Skeletal muscle cell (primary cell): ENCODE data around the gene FZR1.

Experiments
- DNase-seq: peaks from one replicate; pipeline ENCODE4 v3.0.0-alpha.2; 2010; ENCODE audit warnings: low read depth
- H3K4me3 ChIP-seq: 2 replicates; pipeline ENCODE4 v1.5.1; 2011; ENCODE audit warnings: low read depth, mild to moderate bottlenecking, control low read depth, low read length, moderate library complexity

The FZR1 gene

DNA sequence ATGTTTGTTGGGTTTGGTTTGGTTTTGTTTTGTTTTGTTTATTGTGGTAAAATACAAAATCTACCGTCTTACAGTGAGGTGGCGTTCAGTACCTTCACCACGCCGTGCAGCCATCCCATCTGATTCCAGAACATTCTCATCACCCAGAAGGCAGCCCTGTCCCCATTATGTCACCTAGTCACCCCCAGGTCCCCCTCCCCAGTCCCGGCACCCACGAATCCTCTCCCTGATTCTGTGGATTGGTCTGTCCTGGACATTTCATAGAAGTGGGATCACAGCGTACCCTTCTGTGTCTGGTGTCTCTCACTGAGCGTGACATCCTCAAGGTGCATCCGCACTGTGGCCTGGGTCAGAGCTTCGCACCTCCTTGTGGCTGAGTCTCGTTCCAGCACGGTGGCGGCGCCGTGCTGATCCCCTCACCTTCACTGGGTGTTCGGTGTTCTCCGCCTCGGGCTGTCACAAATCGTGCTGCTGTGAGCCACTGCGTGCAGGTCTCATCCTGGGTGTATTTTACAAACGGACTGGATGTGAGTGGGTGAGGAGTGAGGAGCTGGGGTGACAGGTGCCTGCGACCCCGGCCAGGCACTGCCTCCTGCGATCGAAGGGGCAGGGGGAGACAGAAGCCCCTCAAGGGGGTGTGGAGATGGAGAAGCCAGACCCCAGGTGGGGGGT, 32.3 kb downstream of the FZR1 start:
- no peak for DNase-seq
- H3K4me3 ChIP-seq = no peak overlapping the region

DNA sequence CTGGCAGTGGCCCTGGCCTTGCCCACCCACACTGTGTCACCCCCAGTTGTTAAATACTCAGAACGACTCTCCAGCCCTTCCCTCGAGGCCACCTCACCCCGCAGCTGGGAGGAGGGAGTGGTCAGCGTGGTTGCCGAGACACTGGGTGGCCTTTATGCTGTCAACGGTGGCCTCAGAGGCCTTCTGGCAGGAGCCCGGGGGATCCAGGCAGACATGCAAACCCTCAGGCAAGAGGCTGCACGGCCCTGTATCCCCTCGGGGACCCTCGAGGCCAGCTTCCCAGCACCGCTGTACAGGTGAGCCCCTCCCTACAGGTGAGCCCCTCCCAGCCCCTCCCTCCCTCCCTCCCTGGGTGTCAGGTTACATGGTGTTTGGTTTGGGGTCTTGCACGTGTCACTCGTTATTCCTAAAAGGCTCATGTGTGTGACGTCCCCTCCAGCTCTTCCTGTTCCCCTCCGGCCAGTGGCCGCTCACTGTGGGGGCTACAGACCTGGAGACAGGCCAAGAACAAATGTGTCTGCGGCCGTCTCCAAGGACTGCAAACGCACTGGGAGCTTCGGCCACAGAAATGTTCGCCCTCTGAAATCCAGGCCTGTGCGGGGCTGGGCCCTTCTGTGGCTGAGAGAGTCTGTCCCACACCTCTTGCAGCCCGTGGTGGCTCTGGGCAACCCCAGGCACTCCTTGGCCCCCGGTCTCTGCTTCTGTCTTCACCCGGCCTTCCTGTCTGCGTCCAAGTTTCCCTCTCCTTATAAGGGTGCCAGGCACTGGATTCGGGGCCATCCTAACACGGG, 33.0 kb downstream of the FZR1 start, which contains the start of gene TEKTIP1:
Gene TEKTIP1, plus strand, starts transcription at position 210 of the 791 bp plus-strand sequence. Its CDS starts 4 bp downstream, at position 214.
- no peak for DNase-seq
- H3K4me3 ChIP-seq = no peak within 1 kb of the TSS

DNA sequence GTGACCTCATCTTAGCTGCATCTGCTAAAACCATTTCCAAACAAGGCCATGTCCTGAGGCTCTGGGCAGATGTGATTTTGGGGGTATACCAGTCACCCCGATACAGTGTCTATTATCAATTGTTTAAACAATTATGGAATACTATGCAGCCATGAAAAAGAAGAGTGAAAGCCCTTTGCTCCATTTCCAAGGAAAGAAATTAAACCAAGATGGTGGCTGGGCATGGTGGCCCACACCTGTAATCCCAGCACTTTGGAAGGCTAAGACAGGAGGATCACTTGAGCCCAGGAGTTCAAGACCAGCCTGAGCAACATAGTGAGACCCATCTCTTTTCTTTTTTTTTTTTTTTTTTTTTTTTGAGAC, 33.6 kb downstream of the FZR1 start:
- no peak overlapping the region for H3K4me3 ChIP-seq
- DNase-seq = no peak

DNA sequence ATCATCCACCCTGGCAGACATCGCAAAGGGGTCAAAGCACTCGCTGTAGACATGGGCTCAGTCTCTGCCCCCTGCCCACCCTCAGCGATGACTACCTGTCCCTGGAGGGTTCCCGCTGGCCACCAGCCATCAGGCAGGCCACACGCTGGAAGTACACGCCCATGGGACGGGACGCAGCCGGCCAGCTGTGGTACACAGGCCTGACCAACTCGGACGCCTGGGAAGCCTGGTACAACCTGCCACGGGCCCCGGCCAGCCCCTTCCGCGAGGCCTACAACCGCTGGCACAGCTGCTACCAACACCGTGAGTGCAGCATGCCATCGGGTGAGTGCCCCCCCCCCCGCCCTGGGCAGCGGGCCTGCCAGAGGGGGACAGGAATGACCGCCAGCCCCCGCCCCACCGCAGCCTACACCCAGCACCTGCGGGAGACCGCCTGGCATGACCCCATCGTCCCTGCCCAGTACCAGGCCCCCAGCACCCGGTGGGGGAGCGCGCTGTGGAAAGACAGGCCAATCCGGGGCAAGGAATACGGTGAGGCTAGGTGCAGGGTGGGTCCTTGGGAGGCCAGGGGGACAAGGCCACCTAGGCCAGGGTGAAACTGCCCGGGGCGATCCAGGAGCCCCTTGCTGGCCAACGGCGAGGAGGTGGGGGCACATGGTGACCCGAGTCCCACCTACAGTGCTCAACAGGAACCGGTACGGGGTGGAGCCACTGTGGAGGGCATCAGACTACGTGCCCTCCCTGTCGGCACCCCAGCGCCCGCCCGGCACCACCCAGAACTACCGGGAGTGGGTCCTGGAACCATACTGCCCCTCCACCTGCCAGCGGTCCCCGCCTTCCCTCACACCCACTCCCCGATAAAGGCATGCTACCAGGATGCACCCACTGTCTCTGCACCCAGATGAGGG, 37.3 kb downstream of the FZR1 start:
- no peak for DNase-seq
- H3K4me3 ChIP-seq = no peak overlapping the region

DNA sequence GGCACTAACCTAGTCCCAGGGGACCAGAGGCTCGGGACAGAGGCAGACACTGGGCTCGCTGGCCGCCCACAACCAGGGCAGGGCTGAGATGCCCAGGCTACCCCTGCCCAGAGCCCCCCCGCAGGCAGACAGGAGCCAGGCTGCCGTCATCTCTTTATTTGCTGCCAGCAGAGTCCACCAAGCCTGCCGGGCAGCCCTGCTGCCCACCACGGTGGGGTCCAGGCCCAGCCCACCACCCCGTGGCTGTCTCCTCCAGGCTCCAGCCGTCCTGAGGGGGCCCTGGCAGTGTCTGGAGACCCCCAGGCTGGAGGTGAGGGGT, 37.9 kb downstream of the FZR1 start:
- no peak overlapping the region for H3K4me3 ChIP-seq
- DNase-seq = no peak

DNA sequence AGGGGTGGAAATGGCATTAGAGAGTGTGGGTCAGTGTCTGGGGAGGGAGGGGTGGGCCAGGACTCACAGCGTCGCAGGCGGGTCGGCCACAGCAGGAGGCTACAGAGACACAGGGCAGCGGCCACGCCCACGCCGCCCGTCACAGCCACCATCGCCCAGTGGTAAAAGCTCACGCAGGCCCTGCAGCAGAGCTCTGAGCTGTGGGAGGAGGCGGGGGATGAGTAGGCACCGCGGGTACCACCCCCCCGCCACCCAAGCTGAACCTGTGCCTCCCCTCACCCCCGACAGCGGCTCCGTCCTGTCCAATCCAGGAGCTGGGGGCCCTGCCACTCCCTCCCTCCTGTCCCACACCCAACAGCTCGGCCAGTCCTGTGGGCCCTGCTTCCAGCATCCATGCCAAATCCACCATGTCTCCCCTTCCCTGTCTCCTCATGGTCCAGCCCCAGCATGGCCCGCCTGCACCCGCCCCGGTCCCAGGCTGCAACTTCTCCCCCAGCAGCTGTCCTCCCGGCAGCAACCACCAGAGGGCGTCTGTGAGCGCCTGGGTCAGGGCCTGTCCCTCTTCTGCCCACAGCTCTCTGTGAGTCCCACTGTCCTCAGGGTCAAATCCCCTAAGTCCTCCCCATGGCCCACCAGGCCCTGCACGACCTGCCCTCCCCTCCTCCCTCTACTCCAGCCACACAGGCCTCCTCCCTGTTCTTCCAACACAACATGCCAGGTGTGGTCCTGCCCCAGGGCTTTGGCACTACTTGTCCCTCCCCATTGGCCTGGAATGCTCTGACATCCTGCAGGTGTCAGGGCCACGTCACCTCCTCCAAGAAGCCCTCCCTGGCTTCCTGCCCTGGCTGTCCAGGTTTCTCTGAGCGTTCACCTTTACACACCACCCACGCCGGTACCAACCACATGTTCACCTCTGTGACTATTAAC, 38.9 kb downstream of the FZR1 start:
- DNase-seq = no peak
- H3K4me3 ChIP-seq = no peak overlapping the region

DNA sequence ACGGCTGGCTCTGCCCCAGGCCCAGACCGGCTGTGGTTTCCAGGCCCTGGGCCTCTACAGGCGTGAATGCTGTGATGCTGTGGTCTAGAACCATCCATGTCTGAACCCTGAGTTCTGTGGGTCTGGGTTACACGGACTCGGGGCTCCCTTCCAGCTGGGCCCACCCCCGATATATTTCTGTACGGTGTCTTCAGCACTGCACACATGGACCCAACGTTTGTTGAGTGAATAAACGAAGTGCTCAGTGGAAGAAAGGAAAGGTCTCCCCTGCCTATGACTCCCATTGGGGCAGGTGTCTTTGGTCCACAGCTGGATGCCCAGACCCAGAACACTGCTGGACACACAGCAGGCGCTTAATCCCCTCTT, 39.5 kb downstream of the FZR1 start:
- H3K4me3 ChIP-seq = no peak overlapping the region
- DNase-seq = no peak

DNA sequence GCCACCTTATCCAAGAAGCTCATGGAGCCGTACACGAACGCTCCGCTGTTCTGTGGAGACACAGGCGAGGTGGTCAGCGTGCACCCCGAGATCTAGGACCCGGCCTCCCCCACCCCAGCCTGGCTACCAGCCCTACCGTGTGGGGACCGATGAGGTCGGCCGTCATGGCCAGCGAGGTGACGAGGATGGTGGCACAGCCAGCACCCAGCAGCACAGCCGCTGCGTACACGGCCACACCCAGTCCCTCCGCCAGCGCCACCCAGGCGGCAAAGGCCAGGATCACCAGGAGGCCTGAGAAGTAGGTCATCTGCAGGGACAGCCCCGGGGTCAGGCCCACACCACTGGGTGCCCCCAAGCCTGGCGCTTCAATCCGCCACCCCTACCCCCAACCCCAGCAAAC, 40.0 kb downstream of the FZR1 start:
- no peak for DNase-seq
- H3K4me3 ChIP-seq = no peak overlapping the region

DNA sequence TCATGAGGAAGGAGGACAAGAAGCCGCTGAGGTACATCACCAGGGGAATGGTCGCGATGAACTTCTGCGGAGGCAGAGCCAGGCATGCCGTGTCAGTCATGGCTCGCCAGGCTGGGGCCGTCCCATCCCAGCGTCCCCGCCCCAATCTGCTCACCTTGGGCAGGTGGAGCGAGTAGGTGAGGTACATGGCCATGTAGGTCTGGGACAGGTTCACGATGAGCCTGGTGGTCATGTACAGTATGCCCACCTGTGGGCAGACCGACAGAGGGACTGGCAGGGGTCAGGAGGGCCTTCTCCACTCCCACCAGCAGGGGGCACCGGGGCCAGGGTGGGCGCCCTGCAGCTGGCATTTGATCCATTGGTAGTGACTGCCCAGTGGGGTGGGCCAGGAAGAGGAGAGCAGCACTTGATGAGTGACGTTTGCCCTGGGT, 41.2 kb downstream of the FZR1 start:
- H3K4me3 ChIP-seq = no peak overlapping the region
- DNase-seq = no peak

DNA sequence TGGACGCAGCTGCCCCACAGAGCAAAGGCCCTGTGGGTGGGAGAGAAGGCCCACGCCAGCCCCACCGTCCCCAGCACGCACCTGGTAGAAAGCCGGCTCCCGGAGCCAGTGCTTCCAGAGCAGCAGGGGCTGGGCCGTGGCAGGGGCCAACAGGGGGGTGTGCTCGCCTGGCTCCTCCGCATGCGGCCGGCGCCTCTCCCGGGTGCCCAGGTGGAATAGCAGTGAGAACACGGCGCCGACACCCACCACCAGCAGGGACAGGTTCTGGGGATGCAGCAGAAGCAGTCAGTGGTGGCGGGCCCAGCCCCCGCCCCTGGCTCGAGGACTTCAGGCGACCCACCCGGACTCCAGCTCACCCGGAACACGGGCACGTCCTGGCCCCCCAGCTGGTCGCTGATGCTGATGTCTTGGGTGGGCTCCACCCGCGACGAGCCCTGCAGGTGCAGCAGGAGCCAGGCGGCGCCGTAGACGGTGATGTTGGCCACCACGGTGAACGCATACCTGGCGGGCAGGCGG, 41.7 kb downstream of the FZR1 start:
- no peak overlapping the region for H3K4me3 ChIP-seq
- DNase-seq = no peak

DNA sequence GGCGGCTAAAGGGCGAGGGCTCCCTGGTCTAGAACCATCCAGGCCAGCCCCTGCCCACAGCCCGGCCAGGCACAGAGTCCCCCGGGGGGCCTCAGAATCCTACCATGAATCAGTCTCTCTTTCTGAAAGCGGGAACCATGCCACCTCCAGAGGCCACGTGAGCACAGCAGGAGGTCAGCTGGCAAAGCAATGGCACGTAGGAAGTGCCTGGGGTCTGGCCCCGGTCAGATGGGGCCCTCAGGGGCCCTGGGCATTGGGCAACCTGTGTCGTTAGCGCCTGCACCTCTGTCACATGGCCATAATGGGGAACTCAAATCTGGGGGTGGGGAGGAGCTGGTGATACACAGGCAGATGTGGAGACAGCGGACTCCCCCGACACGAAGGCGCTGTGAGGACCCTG, 42.5 kb downstream of the FZR1 start:
- no peak overlapping the region for H3K4me3 ChIP-seq
- DNase-seq = no peak

DNA sequence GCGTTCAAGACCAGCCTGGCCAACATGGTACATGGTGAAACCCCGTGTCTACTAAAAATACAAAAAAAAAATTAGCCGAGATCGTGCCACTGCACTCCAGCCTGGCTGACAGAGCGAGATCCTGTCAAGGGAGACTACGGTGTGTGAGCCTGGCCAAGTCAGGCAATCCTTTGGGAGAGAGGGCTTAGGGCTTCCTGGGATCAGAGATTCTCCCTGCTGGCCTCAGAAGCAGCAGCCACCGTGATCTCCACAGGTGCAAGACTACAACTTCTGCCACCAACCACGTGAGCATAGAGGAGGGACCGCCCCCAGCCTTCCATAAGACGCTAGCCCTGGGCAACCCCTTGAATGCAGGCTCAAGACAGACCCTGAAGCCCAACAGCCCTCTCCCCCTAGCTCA, 43.7 kb downstream of the FZR1 start:
- no peak overlapping the region for H3K4me3 ChIP-seq
- DNase-seq = no peak

DNA sequence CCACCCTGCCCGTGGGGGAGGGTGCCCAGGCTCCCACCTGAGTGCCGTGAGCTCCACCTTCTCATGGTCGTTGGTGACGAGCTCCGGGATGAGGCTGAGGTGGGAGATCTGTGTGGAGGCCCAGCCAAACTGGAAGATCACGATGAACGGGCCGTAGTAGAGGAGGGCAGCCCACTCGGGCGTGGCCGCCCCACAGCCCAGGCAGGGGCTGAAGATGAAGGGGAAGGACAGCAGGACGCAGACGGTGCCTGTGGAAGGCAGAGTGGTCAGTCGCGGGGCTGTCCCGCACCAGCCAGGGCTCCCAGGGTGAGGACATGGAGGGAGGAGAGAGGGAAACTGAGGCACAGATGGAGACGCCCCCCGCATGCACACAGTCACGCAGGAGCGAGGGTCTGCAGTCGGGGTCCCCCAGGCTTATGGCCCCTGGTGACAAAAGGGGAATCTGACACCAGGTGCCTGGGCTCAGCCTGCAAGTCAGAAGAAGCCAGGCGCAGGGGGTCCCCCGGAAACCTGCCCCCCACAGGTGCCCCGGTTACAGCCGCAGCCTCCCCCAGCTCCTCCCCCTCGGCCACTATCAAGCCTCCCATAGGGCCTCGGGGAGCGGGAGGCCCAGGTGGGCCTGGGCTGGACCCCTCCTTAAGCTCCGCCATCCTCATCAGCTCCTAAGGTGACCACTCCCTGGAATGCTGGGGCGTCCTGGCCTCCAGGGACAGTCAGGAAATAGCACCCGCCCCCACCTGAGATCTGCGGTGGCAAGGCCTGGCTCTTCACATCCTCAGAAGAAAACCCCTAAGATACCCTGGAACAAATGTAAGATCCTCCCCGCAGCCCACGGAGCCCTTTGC, 45.1 kb downstream of the FZR1 start:
- H3K4me3 ChIP-seq = no peak overlapping the region

DNA sequence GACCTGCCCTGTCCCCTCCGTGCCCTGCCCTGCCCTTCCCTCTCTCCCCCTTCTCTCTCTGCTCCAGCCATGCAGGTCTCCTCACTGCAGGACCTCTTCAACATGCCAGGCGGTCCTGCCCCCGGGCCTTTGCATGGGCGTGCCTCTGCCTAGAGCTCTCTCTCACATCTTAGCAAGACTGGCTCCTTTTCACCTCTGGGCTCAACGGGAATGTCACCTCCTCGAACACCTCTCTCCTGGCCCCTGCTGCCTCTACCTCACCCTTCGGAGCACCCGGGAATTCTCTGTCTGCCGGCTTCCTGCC, 45.6 kb downstream of the FZR1 start:
- no peak overlapping the region for H3K4me3 ChIP-seq
- no peak for DNase-seq

More for the DNA sequence above, 45.1 kb downstream of the FZR1 start:
- DNase-seq = no peak

DNA sequence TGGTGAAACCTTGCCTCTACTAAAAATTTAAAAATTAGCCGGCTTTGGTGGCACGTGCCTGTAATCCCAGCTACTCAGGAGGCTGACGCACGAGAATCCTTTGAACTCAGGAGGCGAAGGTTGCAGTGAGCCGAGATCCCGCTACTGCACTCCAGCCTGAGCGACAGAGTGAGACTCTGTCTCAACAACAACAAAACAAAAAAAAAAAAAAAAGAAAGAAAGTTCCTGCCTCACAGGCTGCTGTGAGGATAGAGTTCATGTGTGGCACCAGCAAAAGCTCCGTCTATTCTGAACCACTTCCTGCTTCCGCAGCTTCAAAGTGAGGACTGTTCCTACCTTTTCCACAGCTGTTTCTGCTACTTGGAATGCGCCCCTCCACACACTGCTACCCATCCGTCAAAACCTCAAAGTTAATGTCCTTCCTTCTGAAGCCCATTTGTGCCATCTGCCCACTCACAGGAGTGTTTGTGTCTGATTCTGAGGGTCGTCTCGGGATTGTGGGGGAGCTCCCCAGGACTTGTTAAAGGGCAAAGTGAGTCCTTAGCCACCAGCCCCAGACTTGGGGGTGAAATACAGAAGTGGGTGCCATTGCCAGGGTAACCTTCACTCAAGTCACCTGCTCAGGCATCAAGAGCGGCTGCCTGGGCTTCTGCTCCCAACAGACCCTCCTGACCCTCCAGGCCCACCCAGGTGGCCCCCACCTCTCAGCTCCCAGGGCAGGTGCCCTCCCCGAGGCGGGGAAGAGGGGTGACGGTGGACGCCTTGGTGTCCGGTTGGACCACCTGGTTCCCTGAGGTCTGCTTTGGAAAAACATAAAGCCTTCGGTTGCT, 48.4 kb downstream of the FZR1 start:
- no peak overlapping the region for H3K4me3 ChIP-seq

DNA sequence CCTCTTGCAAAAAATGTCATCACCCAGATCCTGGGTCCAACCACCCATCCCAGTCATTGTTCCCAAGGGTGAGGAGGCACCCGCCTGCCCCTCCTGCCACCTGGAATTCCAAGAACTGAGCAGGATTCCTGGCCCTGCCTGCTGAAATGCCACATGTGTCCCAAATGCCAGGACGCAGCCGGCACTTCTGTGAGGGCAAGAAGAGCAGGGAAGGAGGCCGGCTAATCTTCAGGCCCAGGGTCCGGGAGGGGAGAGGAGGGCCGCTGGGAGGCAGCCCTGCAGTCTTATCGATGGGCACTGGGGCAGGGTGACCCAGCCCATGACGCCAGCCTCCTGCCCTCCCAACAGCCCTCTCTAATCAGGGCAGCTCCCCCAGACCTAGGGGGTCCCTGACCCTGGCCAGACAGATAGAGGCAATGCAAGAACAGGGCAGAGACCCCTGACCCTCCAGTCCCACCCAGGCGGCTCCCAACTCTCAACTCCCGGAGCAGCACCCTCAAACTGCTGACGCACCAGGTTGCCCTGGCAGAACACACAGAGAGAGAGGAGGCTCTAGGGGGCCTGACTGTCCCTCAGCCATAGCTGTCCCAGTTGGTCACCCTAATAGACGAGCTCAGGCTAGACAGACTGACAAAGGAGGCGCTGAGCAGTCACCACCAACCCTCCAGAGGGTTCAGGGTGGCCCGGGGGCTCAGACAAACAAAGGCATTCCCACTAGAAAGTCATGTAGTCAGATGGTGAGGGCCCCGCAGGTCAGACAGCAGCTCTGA, 49.7 kb downstream of the FZR1 start:
- peak overlapping the region; percentile 70 for H3K4me3 ChIP-seq

More for the DNA sequence above, 48.4 kb downstream of the FZR1 start:
- DNase-seq = no peak

DNA sequence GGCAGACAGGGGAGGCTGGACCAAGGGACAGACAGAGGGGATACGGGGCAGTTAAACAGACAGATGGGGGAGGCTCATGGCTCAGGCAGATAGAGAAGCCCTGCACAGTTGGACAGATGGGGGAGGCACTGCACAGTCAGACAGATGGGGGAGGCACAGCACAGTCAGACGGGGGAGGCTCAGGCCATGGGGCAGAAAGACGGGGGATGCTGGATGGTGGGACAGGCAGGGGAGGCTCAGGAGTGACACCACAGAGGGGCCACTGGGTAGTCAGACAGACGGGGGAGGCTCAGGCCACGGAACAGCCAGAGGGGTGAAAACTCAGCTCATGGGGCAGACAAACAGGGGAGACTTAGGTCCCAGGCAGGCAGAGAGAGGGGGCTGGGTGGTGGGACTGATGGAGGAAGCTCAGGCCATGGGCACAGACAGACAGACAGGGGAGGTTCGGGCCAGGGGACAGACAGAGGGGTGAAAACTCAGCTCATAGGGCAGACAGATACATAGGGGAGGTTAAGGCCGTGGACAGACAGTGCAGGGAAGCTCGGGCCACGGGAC, 50.4 kb downstream of the FZR1 start:
- no peak for DNase-seq
- peak overlapping the region; percentile 70 for H3K4me3 ChIP-seq

More for the DNA sequence above, 49.7 kb downstream of the FZR1 start:
- DNase-seq = no peak
